M059J (cell line): Measurements from ENCODE around the gene HACD2. TPM values are rescaled to one million over a fixed set of nuclear protein-coding genes. Genes with fewer than 3 reads are reported as not detected.
"Not testable (repeated sequence)": the region's sequence is repeated elsewhere in the genome, so short reads cannot be mapped to it uniquely, and the experiment has no call there.

Experiments
- DNase-seq: peaks from one replicate; pipeline ENCODE4 v3.0.0-alpha.2; 2012; ENCODE audit warnings: low read depth
- total RNA-seq: library from RNA; depleted of rRNA; stranded (reverse); fragments of >200 nt; shearing (Covaris generic); gene quantifications from 2 replicates; pipeline ENCODE4 v1.2.3, GENCODE V29; 2014

HACD2 gene
- total RNA-seq, 1 experiment from 2014 or later = 63.9 TPM

DNA sequence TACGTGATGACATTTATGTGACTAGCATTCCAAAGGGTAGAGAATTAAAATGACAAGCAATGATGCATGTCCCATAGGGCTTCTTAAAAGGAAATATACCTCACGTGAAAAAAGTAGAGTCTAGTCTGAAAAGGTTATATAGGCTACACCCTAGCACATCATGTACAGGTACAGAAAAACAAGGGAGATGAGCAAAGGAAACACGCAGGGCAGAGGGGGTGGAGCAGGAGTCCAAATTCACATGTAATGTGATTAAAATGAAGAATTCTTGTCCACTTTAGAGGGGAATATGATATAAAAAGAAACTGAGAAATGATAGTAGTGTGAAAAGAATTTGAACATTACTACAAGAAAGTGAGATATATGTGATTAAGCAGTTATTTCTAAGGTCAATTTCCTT lies 59.4 kb downstream of the HACD2 start:
- DNase-seq = no peak

DNA sequence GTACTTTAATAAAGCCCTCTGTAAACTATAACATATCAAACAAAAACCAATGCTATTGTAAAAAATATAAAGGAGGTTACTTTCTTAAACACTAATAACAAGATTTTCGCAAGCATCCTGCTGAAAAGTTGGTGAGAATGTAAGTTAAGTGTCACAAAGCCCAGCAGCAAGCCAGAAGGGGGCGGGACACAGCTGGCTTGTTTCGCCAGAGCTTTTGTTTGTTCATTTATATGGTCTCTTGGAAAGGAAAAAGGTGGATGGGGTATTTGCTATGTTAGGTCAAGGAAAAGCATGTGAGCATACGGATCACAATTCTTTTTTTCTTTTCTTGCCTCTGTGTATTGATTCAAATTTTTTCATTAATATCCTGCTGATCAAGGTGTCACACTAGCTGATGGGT lies 59.9 kb downstream of the HACD2 start:
- DNase-seq = no peak

DNA sequence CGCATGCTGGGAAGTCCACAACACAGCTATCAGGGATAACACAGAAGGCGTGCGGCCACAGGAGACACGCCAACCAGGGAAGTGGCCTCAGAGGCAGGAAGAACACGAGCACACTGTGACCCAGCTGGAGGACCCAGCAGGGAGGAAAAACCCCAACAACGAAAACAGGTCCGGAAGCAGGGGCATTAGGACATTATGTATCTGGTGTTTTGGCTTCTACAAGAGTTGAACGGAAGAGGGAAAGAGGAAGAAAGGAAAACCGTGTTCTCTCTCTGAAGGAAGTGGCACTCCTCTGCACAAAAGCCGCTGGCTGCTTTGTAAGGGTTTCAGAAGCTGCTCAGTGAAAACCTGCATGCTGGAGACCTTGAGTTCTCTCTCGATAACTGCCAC lies 61.8 kb downstream of the HACD2 start:
- DNase-seq = no peak

DNA sequence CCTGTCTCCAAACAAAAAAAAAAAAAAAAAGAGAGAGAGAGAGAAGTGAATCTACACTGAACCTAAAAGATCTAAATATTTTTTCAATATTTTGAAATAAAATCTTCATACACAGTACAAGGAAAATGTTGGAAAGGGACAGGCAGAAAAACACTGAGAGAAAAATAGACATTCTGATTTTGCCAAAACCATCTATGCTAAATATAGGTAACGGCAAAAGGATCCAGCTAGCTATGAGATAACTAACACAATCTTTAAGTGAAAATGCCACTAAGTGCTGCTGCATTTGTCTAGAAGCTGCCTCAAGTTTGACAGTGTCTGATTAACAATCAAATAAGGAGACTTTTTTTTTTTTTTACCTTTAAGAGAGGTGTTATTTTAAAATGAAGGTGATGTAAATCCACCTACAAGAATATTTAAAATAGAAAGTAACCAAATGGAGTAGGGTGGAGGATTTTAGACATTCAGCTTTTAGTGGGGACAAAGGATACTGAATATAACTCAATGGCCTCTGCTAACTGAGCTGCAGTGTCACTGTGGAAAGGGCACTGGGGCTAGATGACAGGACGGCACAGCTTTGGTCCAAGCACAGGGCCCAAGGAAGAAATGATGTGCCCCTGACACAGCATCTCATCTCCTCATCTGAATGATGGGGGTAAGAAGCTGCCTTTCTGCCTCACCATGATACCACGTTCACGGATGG lies 62.4 kb downstream of the HACD2 start:
- DNase-seq = no peak

DNA sequence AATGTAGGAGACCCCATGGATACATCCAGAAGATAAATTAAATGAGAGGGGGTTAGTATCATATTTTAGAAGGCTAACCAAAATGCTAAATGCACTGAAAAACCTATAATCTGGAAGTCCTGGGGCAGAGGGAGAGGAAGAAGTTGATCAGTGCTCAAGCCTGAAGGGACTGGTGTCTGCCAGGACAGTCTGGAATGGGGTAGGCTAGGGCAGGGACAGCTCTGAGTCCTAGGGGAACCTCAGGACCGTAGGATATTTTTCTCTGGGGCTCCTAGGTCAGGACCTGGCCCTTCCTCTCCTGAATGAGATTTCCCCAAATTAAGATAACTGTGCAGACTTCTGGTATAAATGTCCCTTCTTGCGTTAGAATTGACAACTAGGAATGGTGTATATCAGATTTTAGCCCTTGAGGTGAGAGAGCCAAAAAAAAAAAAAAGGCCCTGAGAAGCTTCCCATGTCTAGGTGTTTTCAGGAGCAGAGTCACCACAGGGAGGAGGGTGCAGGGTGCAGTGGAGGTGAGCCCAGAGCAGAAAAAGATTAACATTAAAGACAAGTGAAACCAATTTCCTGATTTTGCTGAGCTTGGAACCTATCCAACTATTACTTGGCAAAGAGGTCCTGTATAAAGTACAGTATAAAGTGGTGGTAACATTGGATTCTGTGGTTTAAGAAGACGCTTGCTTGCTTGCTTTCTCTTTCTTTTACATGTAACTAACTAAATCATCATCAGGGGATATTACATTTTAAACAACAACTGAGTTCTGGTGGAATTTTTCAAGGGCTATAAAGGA lies 63.5 kb downstream of the HACD2 start:
- peak; percentile 15 for DNase-seq

DNA sequence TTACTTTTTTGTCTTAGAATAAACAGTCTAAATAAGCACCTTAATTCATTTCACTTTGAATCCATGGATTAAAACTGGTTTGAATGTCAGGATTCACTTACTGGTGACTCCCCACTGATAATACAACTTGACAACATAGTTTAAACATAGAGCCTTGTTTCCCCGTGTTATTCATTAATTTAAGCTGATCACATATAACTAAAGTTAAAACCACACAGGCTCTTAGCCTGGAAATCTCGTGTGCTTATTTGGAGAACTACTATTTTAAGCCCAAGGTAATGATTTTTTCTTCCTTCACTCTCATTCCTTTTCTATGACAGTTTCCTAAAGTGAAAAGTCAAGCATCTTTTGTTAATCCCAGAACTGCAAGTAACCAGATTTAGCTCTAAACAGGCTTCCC lies 64.2 kb downstream of the HACD2 start:
- no peak for DNase-seq

DNA sequence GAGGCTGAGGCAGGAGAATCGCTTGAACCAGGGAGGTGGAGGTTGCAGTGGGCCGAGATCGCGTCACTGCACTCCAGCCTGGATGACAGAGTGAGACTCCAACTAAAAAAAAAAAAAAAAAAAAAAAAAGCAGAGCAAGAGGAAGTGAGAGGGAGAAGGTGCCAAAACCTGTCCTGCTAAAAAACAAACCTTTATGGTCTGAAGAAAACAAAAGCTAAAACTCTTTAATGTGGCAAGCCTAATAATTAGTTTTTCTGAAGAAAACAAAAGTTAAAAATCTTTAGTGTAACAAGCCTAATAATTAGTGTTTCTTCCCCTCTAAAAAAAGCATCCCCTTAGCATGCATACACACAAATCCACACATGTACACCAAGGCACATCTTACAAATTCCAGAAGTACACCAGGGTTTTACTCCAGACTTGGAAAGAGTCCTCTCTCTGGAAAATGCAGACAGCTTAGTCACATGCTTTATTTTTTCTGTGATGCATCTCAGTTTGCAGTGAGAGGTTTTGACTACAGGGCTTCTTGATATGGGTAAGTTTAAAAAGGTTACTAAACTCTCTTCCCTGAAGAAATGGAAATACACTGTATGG lies 65.9 kb downstream of the HACD2 start:
- DNase-seq = no peak

DNA sequence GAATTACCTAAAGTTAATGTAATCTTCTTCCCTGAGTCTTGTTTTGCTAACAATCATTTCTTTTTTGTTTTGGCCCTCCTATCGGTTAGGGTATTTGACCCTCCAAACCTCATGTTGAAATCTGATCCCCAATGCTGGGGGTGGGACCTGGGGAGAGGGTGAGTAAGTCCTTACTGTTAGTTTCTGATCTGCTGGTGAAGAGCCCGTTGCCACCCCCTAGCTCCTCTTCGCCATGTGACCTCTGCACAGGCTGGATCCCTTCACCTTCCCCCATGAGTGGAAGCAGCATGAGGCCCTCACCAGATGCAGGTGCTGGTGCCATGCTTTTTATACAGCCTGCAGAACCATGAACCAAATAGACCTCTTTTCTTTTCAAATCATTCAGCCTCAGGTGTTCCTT lies 73.1 kb downstream of the HACD2 start:
- no peak for DNase-seq

DNA sequence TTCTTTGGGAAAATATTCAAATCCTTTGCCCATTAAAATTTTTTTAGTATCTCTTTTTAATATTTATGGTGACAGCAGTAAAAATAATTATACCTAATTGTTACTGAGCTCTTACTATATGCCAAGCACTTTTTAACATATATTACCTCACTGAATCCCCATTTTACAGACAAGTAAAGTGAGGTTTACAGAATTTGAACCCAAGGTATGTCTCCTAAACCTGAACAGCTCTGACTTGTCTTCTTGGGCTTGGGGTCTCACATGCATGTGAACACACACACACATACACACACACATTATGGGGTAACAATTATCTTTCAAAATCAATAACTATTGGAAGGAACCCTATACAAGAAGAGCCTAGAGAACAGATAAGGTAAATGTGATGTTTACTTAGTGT lies 73.8 kb downstream of the HACD2 start:
- no peak for DNase-seq

DNA sequence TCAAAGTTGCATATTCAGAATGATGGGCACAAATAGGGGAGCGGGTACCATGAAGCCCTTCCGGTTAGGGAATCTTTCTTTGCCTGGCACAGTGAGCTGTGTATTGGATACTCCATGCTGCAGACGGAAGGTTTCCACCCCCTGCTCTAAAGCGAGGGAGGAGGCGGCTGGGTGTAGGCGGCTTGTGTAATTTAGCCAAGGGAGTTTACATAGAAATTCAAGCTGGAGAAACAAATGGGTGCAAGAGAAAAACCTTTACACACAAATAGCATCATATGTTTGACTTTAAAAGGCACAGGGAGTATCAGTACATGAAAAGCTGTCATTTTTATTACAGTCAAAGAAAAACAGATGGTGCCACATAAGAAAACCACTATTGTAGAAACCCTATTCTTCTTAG lies 76.7 kb downstream of the HACD2 start:
- no peak for DNase-seq

DNA sequence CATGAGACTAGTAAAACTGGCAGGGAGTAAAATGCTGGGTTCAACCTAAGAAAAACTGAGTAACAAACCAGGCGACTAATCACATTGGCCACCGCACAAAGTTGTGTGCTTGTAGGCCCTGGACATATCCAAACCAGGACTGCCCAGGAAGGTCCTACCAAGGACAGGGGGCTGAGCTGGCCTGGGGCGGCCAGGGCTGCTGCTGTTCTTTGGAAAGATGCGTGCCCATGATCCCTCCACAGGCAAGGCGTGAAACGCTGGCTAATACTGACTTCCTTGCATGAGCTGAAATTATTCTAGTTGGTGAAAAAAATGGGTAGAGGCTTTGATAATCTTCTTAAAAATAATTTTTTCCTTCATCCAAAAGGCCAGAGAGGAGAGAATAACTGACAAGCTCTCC lies 79.0 kb downstream of the HACD2 start:
- no peak for DNase-seq

DNA sequence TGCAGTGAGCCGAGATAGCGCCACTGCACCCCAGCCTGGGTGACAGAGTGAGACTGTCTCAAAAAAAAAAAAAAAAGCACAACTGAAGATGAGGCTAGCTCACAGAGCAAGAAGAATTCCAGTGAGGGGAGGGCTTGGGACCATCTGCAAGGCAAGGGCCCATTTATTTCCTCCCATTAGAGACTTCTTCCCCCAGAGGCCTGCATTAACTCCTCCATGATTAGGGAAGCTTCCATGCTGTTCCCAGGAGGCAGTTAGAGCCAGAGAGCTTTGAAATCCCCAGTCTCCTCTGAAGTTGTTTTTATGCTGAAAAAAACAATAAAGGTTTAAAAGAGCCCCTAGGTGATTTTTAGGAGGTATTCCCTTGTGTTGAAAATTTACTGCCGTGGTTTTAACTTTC lies 81.7 kb downstream of the HACD2 start:
- DNase-seq = no peak

DNA sequence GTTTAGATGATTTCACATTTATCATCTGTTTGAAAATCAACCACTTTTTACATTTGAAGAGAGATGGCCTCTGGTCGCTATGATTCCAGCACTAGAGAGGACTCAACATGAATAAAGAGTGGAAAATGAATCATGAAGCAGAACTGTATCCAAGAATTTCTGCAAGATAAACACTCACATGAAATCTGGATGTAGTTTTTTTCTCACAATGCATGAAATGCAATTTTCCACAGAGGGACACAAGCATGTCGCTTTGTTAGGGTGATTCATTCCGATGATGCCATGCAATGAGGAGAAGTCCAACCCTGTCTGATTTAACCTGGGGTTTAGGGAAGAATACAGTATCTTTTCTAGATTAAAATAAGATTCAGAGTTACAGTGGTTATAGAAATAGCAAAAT lies 85.5 kb downstream of the HACD2 start:
- peak; percentile 11 for DNase-seq

DNA sequence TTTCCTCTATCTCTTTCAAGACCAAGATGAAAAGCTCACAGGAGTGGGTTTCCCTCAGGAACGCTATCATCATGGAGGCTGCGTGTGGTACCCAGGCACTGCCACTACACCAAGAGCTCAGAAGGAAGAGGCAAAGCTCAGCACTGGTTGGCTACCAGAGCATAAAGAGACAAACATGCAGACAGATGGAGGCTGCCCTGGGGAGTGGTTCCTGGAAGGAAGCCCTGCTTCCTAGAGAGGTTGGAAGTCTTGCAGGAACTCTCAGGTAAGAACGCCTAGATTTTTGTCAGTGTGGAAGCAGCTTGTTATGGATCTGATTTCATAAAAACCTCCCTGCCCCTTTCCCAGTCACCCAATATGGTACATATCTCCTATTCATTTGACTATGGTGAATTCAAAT lies 86.1 kb downstream of the HACD2 start:
- DNase-seq = no peak

DNA sequence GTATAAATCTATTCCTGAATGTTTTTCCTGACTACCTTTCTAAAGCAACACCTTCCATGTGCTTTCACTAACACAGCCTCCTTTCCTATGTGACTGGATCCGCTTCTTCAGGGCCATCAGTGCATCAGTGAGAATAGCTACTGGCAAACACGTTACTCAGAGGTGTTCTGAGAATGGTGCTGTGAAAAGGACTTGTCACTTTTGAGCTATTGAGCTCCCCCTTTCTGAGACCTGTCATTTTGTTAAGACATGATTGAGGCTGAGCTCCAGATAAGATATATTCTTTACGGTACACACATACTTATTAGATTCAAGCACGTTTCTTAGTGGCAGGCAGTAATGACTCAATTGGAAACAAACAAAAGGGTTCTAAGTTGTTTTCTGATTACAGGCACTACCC lies 90.9 kb downstream of the HACD2 start:
- DNase-seq = no peak

DNA sequence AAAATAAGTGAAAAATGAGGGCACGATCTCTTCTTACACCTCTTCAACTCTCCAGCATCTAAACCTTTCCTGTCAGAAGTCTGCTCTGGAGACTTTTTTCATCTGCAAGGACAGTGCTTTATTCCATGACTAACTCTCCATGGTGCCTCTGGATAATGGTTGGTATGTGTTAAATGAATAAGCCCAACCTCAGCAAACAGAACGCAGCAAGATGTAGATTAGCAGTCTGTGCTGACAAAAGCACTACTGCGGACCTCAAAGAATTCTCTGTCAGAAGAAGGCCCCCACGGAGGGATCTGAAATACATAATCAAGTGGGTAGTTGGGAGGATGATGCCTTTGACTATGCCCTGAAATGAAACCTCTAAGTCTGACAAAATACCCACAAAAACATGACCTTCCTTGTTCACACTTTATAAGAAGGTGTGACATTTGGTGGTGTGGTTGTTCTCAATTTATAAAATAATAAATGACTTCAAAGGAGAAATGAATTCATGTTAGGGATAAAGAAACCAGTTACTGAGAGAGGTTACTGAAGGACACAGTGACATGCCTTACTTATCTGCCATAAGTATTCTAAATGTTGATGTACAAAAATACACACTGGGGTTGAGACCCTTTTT lies 92.8 kb downstream of the HACD2 start:
- DNase-seq = no peak

DNA sequence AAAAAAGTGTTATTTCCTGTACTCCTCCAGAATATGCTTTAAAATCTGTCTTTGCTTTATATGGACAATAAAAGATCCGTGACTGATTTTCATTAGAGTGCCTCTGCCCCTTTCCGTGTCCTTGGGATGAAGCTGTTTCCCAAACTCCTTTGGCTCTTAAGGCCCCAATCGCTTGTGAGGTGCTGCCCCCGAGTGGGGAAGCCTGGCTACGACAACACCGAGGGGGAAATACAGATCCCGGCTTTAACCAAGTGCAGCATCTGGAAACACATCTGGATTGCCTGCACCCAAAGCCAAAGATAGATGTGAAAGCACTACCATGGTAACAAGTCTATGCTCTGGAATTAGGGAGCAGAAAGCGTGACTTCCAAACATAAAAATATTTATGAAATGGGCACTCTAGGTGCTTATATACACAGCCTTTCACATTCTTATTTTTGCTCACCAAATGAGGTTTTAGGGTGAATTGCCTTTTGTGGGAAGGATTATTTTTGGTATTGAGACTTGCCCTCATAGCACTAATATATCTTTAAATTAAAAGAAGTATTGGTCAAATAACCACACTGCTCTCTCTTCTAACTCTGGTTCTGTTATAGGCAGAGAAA lies 95.4 kb downstream of the HACD2 start:
- peak; percentile 53 for DNase-seq

DNA sequence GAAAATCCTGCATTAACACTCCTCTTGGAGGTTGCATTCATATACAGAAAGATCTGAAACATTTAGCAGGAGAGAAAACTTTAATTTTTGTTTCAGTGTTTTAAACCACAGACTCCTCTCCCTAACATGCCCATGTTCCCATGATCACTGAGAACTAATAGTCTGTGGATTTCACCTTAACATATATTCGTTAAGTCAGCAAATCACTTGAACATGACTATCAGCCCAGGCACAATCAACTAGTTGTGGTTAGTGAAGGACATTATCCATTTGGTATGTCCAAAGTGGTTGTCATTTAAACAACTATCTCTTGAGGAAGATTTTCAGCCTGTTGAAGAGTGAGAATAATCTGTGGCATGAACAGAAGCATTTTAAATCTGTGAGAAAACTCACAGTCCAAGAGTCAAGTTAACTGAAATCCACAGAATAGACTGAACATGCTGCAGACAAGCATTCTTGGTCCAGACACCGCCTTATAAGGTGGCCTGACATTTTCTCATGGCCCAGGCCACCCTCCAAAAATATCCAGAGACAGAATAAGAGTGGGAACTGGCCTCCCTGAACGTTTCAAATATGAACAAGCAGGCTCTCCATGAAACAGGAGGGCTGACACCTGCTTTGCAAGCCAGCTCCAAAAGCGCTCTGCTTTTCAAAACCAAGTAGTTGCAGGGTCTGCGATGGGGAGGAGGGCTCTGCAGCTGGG lies 96.1 kb downstream of the HACD2 start:
- DNase-seq = no peak

DNA sequence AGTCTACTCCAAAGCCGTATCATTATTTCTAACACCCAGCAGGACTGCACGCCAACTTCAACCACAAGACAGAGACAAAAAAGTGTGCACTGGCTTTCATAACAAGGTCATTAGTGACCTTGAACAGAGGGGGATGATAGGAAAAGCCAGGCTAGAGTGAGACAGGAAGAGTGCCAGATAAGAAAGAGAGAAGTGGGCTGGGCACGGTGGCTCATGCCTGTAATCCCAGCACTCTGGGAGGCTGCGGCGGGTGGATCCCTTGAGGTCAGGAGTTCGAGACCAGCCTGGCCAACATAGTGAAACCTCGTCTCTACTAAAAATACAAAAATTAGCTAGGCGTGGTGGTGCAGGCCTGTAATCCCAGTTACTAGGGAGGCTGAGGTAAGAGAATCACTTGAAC lies 97.8 kb downstream of the HACD2 start:
- DNase-seq = not testable (repeated sequence)

DNA sequence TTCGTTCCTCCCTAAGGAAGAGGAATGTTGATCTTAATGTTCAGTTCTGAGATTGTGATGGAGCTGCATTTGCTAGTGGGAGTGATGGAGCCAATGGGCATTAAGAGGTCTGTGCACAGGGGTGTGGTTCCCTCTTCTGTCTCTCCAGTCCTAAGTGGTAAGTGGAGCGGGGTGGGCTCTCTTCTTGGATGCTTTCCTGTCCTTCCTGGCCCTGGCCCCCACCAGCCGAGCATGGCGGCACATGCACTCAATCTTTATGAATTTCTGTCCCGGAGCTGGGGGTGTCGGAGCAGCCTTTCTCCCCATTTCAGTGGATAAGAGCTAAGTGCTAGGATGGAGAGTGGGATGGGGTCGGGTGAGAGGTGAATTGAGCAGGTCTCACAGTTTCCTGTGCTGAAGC lies 98.4 kb downstream of the HACD2 start:
- no peak for DNase-seq

DNA sequence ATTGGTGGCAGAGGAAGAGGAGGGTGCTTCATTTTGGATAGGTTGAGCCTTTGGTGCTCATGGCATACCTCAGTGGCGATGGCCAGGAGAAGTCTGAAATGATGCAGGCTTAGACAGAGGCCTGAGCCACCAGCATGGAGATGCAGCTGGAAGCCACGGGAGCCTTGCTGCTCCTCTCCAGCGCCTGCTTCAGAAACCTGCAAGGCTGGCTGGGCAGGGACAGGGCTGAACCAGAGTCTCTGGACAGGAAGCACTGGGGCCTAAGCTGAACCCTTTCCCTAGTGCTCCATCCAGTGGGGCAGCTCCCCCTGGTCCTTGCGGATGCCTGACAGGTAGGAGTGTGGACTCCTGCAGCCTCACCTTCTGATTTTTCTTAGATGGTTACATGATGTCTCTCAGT lies 99.3 kb downstream of the HACD2 start:
- DNase-seq = no peak

DNA sequence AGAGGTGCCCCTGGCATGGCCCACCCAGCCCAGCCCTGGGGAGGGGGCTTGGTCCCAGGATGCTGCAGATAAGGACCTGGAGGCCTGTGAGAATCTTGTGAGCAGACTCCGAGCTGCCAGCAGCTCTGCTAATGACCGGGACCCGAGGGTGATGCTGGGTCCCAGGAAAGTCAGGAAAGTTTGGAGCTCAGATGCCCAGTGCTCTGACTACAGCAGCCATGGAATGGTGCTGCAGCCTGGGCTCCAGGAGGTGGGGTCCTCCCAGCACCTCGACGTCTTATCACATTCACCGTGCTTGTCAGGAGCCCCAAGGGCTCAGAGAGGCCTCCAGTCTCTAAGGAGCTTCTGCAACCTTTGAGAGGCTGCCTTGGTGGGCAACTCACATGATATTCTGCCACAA lies 101.7 kb downstream of the HACD2 start:
- DNase-seq = no peak
